Stimulated activated CD4-positive, alpha-beta T cell treated with anti-CD3 and anti-CD28 coated beads, Interleukin-12 subunit alpha, Interleukin-12 subunit beta, amount 100 ng/mL, for 24 hours (primary cell): ENCODE data around the gene CASR.
"Not testable (repeated sequence)": the region's sequence is repeated elsewhere in the genome, so short reads cannot be mapped to it uniquely, and the experiment has no call there.

Source experiments
- DNase-seq, 2 experiments: peaks; one replicate each; pipeline ENCODE4 v3.0.0-alpha.2; 2020; ENCODE audit warnings: low read depth in 2 of 2

The CASR gene

GRCh38 chr3:122183521-122183892 lies at the start of gene CASR:
Gene CASR, plus strand, starts transcription at chr3:122183668. Its CDS starts 70,522 bp downstream, at chr3:122254190.
- DNase-seq: no peak

- peak; percentile 18 to 67 for DNase-seq
Measured at GRCh38 chr3:122146466-122146865, 37.0 kb upstream of the CASR start.

GRCh38 chr3:122148941-122149627 lies 34.4 kb upstream of the CASR start:
- no peak for DNase-seq

- no peak for DNase-seq
Measured at GRCh38 chr3:122151480-122151879, 32.0 kb upstream of the CASR start.

GRCh38 chr3:122164983-122165382 lies 18.5 kb upstream of the CASR start:
- DNase-seq: not testable (repeated sequence)

GRCh38 chr3:122167630-122168029 lies 15.8 kb upstream of the CASR start:
- DNase-seq: no peak

GRCh38 chr3:122168044-122168443 lies 15.4 kb upstream of the CASR start:
- DNase-seq: no peak

- DNase-seq: no peak
Measured at GRCh38 chr3:122169911-122170310, 13.6 kb upstream of the CASR start.

GRCh38 chr3:122171361-122171760 lies 12.1 kb upstream of the CASR start:
- DNase-seq: not testable (repeated sequence)

- no peak for DNase-seq
Measured at GRCh38 chr3:122178711-122179110, 4.8 kb upstream of the CASR start.

- no peak for DNase-seq
Measured at GRCh38 chr3:122183893-122184590, 574 bp downstream of the CASR start.

GRCh38 chr3:122184591-122184929 lies 1.1 kb downstream of the CASR start:
- DNase-seq: no peak

GRCh38 chr3:122186372-122186771 lies 2.9 kb downstream of the CASR start:
- no peak for DNase-seq

- DNase-seq: no peak
Measured at GRCh38 chr3:122188737-122189136, 5.3 kb downstream of the CASR start.

GRCh38 chr3:122189357-122189756 lies 5.9 kb downstream of the CASR start:
- no peak for DNase-seq

- DNase-seq: no peak
Measured at GRCh38 chr3:122190525-122190924, 7.1 kb downstream of the CASR start.

GRCh38 chr3:122198966-122199365 lies 15.5 kb downstream of the CASR start:
- no peak for DNase-seq

GRCh38 chr3:122199552-122199951 lies 16.1 kb downstream of the CASR start:
- no peak for DNase-seq

- no peak for DNase-seq
Measured at GRCh38 chr3:122200661-122201060, 17.2 kb downstream of the CASR start.

- DNase-seq: not testable (repeated sequence)
Measured at GRCh38 chr3:122201476-122201875, 18.0 kb downstream of the CASR start.

- DNase-seq: no peak
Measured at GRCh38 chr3:122208579-122208978, 25.1 kb downstream of the CASR start.

- DNase-seq: no peak
Measured at GRCh38 chr3:122213650-122214049, 30.2 kb downstream of the CASR start.

GRCh38 chr3:122214711-122215110 lies 31.2 kb downstream of the CASR start:
- no peak for DNase-seq
